Fibroblast of lung (primary cell): ENCODE data around the gene ESR2. TPM values are rescaled to one million over a fixed set of nuclear protein-coding genes. Genes with fewer than 3 reads are reported as not detected.

Experiments
- DNase-seq, 2 donors: peaks; one replicate each; pipeline versions ENCODE4 v3.0.0 to v3.0.0-alpha.2; 2010; ENCODE audit warnings: low read depth in 2 of 2
- H2AFZ ChIP-seq: 2 replicates; pipeline ENCODE4 v1.5.1; 2012; ENCODE audit warnings: low read length, control low read depth, inconsistent platforms
- H3K27ac ChIP-seq: 2 replicates; pipeline ENCODE4 v1.5.1; 2011; ENCODE audit warnings: low read length, control low read depth; ENCODE audit not compliant: insufficient read depth
- H3K27me3 ChIP-seq: 2 replicates; pipeline ENCODE4 v1.5.1; 2011; ENCODE audit warnings: mild to moderate bottlenecking, low read length; ENCODE audit not compliant: control insufficient read depth, insufficient read depth
- H3K36me3 ChIP-seq: 2 replicates; pipeline ENCODE4 v1.5.1; 2011; ENCODE audit warnings: low read length; ENCODE audit not compliant: control insufficient read depth, insufficient read depth
- H3K4me1 ChIP-seq: 2 replicates; pipeline ENCODE4 v1.5.1; 2011; ENCODE audit warnings: low read length; ENCODE audit not compliant: control insufficient read depth, insufficient read depth; ENCODE audit errors: extremely low read depth
- H3K4me2 ChIP-seq: 2 replicates; pipeline ENCODE4 v1.5.1; 2011; ENCODE audit warnings: low read length, control low read depth; ENCODE audit not compliant: insufficient read depth; ENCODE audit errors: extremely low read depth
- H3K4me3 ChIP-seq, 4 experiments: fragments of 200-600 bp in 1 of 4; sonication (generic) in 1 of 4; replicated peaks in 1 of 4; 2 replicates each; pipeline ENCODE4 v1.5.1; 2011 to 2016; ENCODE audit warnings: low read length in 4 of 4, low read depth in 3 of 4, mild to moderate bottlenecking in 3 of 4, control low read depth in 2 of 4, inconsistent platforms in 1 of 4, mixed read lengths in 1 of 4; ENCODE audit not compliant: insufficient read depth in 1 of 4; ENCODE audit errors: control extremely low read depth in 1 of 4
- H3K79me2 ChIP-seq: 2 replicates; pipeline ENCODE4 v1.5.1; 2012; ENCODE audit warnings: mild to moderate bottlenecking, low read length, inconsistent platforms; ENCODE audit not compliant: control insufficient read depth, insufficient read depth
- H3K9ac ChIP-seq: 2 replicates; pipeline ENCODE4 v1.5.1; 2011; ENCODE audit warnings: mild to moderate bottlenecking, low read length, control low read depth; ENCODE audit not compliant: insufficient read depth
- H3K9me3 ChIP-seq: 2 replicates; pipeline ENCODE4 v1.5.1; 2012; ENCODE audit warnings: low read depth, low read length; ENCODE audit not compliant: control insufficient read depth, insufficient read depth
- H4K20me1 ChIP-seq: 2 replicates; pipeline ENCODE4 v1.5.1; 2011; ENCODE audit warnings: low read length; ENCODE audit not compliant: control insufficient read depth, insufficient read depth; ENCODE audit errors: extremely low read depth
- CTCF ChIP-seq, 2 donors: IDR thresholded peaks in 1 of 2; conservative IDR thresholded peaks in 1 of 2; 1 replicate in 1 of 2; 2 replicates in 1 of 2; pipeline ENCODE4 v1.5.1; 2011 to 2012; ENCODE audit warnings: low read length in 2 of 2, control low read depth in 1 of 2, inconsistent platforms in 1 of 2, low read depth in 1 of 2, mild to moderate bottlenecking in 1 of 2
- EZH2 ChIP-seq: IDR thresholded peaks from 2 replicates; pipeline ENCODE4 v1.5.1; 2012; ENCODE audit warnings: low read length, control low read depth, mild to moderate bottlenecking; ENCODE audit errors: missing control alignments
- polyA plus RNA-seq, 2 donors: library from polyadenylated mRNA; depleted of rRNA in 1 of 2; stranded (reverse) in 1 of 2; unstranded in 1 of 2; fragments of >200 nt; gene quantifications; 2 replicates each; pipeline ENCODE4 v1.2.1, GENCODE V29; 2011 to 2012; ENCODE audit warnings: missing spikeins in 1 of 2
- total RNA-seq: library from RNA; depleted of rRNA; stranded (reverse); fragments of >200 nt; gene quantifications from 2 replicates; pipeline ENCODE4 v1.2.1, GENCODE V29; 2014

The ESR2 gene
- total and polyA plus RNA-seq, 2 donors (not counting 1 experiment from before 2014, with no cell fraction given): 0.02 to 0.66 TPM

- no peak for TF ChIP-seq CTCF (conservative IDR thresholded peaks at IDR 0.05 in 1 of 2, IDR thresholded peaks at IDR 0.05 in 1 of 2; ENCODE audit: low read depth in 1 of 2, low read length in 2 of 2)
- TF ChIP-seq EZH2: no peak
- Histone ChIP-seq H3K36me3 (no peaks in the 10 kb centered on the region), H3K4me1 (no peaks in the 10 kb centered on the region), H3K27me3 (no peaks in the 10 kb centered on the region), H3K27ac (no peak overlapping the region), H3K9me3 (no peaks in the 10 kb centered on the region), H4K20me1 (no peaks in the 10 kb centered on the region), H2AFZ (no peak overlapping the region), H3K79me2 (no peaks in the 10 kb centered on the region), H3K9ac (no peak overlapping the region), H3K4me3 (no peak overlapping the region), H3K4me2 (no peak overlapping the region)
- peak in 1 of 2 donors; percentile 64 for DNase-seq
Observed at GRCh38 chr14:64082837-64083236, 211.3 kb downstream of the ESR2 start.

- Histone ChIP-seq H3K36me3 (no peaks in the 10 kb centered on the region), H3K9me3 (no peaks in the 10 kb centered on the region), H3K27ac (no peak overlapping the region), H3K9ac (no peak overlapping the region), H3K4me2 (no peak overlapping the region), H2AFZ (no peak overlapping the region), H3K79me2 (no peaks in the 10 kb centered on the region), H3K27me3 (no peaks in the 10 kb centered on the region), H3K4me3 (no peak overlapping the region), H3K4me1 (no peaks in the 10 kb centered on the region), H4K20me1 (no peaks in the 10 kb centered on the region)
- no peak for DNase-seq
- TF ChIP-seq EZH2 (no peak), CTCF (conservative IDR thresholded peaks at IDR 0.05 in 1 of 2, IDR thresholded peaks at IDR 0.05 in 1 of 2; ENCODE audit: low read depth in 1 of 2, low read length in 2 of 2) (no peak)
Observed at GRCh38 chr14:64081174-64081746, 212.9 kb downstream of the ESR2 start.

GRCh38 chr14:64080452-64080851 lies 213.7 kb downstream of the ESR2 start:
- TF ChIP-seq CTCF (conservative IDR thresholded peaks at IDR 0.05 in 1 of 2, IDR thresholded peaks at IDR 0.05 in 1 of 2; ENCODE audit: low read depth in 1 of 2, low read length in 2 of 2) (no peak), EZH2 (no peak)
- Histone ChIP-seq H3K27me3 (no peaks in the 10 kb centered on the region), H3K4me2 (no peak overlapping the region), H4K20me1 (no peaks in the 10 kb centered on the region), H3K9ac (no peak overlapping the region), H3K79me2 (no peaks in the 10 kb centered on the region), H3K36me3 (no peaks in the 10 kb centered on the region), H3K4me3 (no peak overlapping the region), H3K4me1 (no peaks in the 10 kb centered on the region), H3K9me3 (no peaks in the 10 kb centered on the region), H2AFZ (no peak overlapping the region), H3K27ac (no peak overlapping the region)
- no peak for DNase-seq
